Heart right ventricle (tissue), 16 donors: ENCODE data around the gene OR10V1. TPM values are rescaled to one million over a fixed set of nuclear protein-coding genes. Genes with fewer than 3 reads are reported as not detected.

Source experiments
- ATAC-seq, 8 donors: fragments of 200-7000 bp; cut with Tn5 transposase; one replicate each; pipeline ENCODE4 v1.9.1; 2020; ENCODE audit warnings: mild to moderate bottlenecking in 8 of 8, moderate library complexity in 8 of 8, moderate number of reproducible peaks in 1 of 8
- DNase-seq, 2 donors: peaks; one replicate each; pipeline ENCODE4 v3.0.0-alpha.2; 2020
- H3K27ac ChIP-seq, 10 donors: fragments of 200-600 bp; sonication (generic) in 2 of 10; one replicate each; pipeline versions ENCODE4 v1.5.0 to v1.8.0; 2020 to 2022; ENCODE audit warnings: mild to moderate bottlenecking in 3 of 10
- H3K27me3 ChIP-seq, 7 donors: fragments of 200-600 bp; one replicate each; pipeline ENCODE4 v1.8.0; 2021 to 2022; ENCODE audit warnings: mild to moderate bottlenecking in 2 of 7
- H3K36me3 ChIP-seq, 9 donors: fragments of 200-600 bp; sonication (generic) in 1 of 9; one replicate each; pipeline versions ENCODE4 v1.5.0 to v1.8.0; 2020 to 2022; ENCODE audit warnings: mild to moderate bottlenecking in 2 of 9
- H3K4me1 ChIP-seq, 9 donors: fragments of 200-600 bp; sonication (generic) in 1 of 9; one replicate each; pipeline versions ENCODE4 v1.5.0 to v1.8.0; 2020 to 2022; ENCODE audit warnings: mild to moderate bottlenecking in 4 of 9
- H3K4me3 ChIP-seq, 10 donors: fragments of 200-600 bp; sonication (generic) in 2 of 10; one replicate each; pipeline versions ENCODE4 v1.5.0 to v1.8.0; 2020 to 2022; ENCODE audit warnings: mild to moderate bottlenecking in 7 of 10, moderate library complexity in 2 of 10
- H3K9me3 ChIP-seq, 11 donors: fragments of 200-600 bp in 10 of 11; sonication (generic) in 2 of 11; one replicate each; pipeline versions ENCODE4 v1.5.0 to v1.8.0; 2013 to 2022; ENCODE audit warnings: mild to moderate bottlenecking in 2 of 11, control low read depth in 1 of 11, moderate library complexity in 1 of 11
- CTCF ChIP-seq, 9 donors: fragments of 200-600 bp; sonication (generic) in 2 of 9; IDR thresholded peaks; one replicate each; pipeline versions ENCODE4 v1.5.0 to v1.8.0; 2021 to 2022; ENCODE audit warnings: antibody characterized with exemption in 9 of 9, mild to moderate bottlenecking in 5 of 9, moderate library complexity in 1 of 9
- WGBS, 2 donors: extraction: QIAGEN DNeasy Blood & Tissue Kit; methylation state at CpG; one replicate each; pipeline ENCODE4 v1.1.7; 2013; ENCODE audit warnings: inconsistent platforms in 1 of 2; 5-methylcytosine and 5-hydroxymethylcytosine counted together
- intact Hi-C, 10 donors: fragments of 100-400 bp; cut with DNase I; formaldehyde crosslinking; loops; one replicate each; pipeline versions ENCODE4 v1.11.1 to v1.14.2; 2022
- polyA plus RNA-seq, 2 donors: library from polyadenylated mRNA; stranded (reverse); fragments of 200-250 nt; gene quantifications; one replicate each; pipeline ENCODE4 v1.2.3, GENCODE V29; 2013
- total RNA-seq, 10 donors: library from RNA; stranded (reverse); fragmentation: NEBNext Ultra II Directional in 3 of 10; extraction: Animal tissue kit (Norgen Biotek cat#: 25700) in 3 of 10; gene quantifications; one replicate each; pipeline versions ENCODE4 v1.2.1 to v1.2.4, GENCODE V29; 2021 to 2023
- donor health status: Arrhythmogenic right ventricular cardiomyopathy.
- donor health status: ischemic (EF 13 %, LVEDD 7.1; RV severe dilation, severe dysfunction).
- donor health status: healthy with polysubstance abuse.
- donor health status: DM: no; HTN: yes; CAD: no.
- donor health status: DM: no; HTN: no; CAD: no.
- donor health status: ischemic (EF 25% LVEDD 6.9; RV normal size, moderate dysfunction).
- donor health status: ischemic (EF 25% LVEDD 5.7; RV mildly dilated, moderate dysfunction).
- donor health status: healthy.
- donor health status: DM: yes; HTN: yes; CAD: no.
- donor health status: Ischemic cardiomyopathy.
- donor health status: ischemic (EF 35%, LVEDD 5.7; RV mildly dilated, moderate dysfunction).
- donor health status: nonischemic (EF 11% LVEDD 7.7; RV severe dilation, severe dysfunction).
- donor health status: DM: yes; HTN: yes; CAD: no.
- donor health status: PGD.
- donor health status: ischemic (EF 29% LVEDD 5.4; RV normal size, mild dysfunction).
- donor health status: nonischemic (EF 23%, LVEDD 6.1; RV moderate dilation, normal function).

Gene OR10V1
- total and polyA plus RNA-seq, 12 donors, result not detected

GRCh38 chr11:59668188-59668949 lies 45.3 kb downstream of the OR10V1 start:
- WGBS, 2 donors, result 0% methylated on average over 36 to 39 of the region's 39 CpGs
- H3K27me3 ChIP-seq, result no peaks in the 10 kb centered on the region
- H3K27ac ChIP-seq, result peak overlapping the region; percentile 74 to 99 (median 96)
- peak in 4 of 9 donors; percentile 15 to 23 (median 18) for TF ChIP-seq CTCF (IDR thresholded peaks at IDR 0.05)
- no peaks in the 10 kb centered on the region for H3K9me3 ChIP-seq
- peak overlapping the region; percentile 55 to 98 (median 90) for H3K4me3 ChIP-seq
- H3K4me1 ChIP-seq, result peaks cover 0 to 50% (median 23%) of the 10 kb centered on the region in 9 donors
- ATAC-seq (peak; percentile 8 to 49 (median 16)), DNase-seq (peak; percentile 36 to 43)
- peaks cover 0 to 35% (median 25%) of the 10 kb centered on the region in 9 donors for H3K36me3 ChIP-seq
- intact Hi-C loops, result loop anchor here in 7 of 10 donors (2.0 to 10.0 kb wide), 9 partner anchors 51 to 144 kb away; partner anchors contain the start of genes OSBP (in 4 of the 7) and MRPL16 (in 1 of the 7)

GRCh38 chr11:59667812-59668187 lies 45.8 kb downstream of the OR10V1 start:
- Histone ChIP-seq H3K36me3 (peaks cover 0 to 40% (median 25%) of the 10 kb centered on the region in 9 donors), H3K9me3 (no peaks in the 10 kb centered on the region), H3K4me3 (peak overlapping the region; percentile 55 to 98 (median 90)), H3K27ac (peak overlapping the region in 9 of 10 donors; percentile 5 to 99 (median 95)), H3K4me1 (peaks cover 0 to 52% (median 23%) of the 10 kb centered on the region in 9 donors), H3K27me3 (no peaks in the 10 kb centered on the region)
- no peak for ATAC-seq
- no peak for DNase-seq
- intact Hi-C loops, result loop anchor here in 7 of 10 donors (2.0 to 10.0 kb wide), 9 partner anchors 50 to 145 kb away; partner anchors contain the start of genes OSBP (in 4 of the 7) and MRPL16 (in 1 of the 7)
- 16 to 17% methylated on average over 3 of the region's 3 CpGs for WGBS, 2 donors
- TF ChIP-seq CTCF (IDR thresholded peaks at IDR 0.05), result no peak

- Histone ChIP-seq H3K27ac (peak overlapping the region in 3 of 10 donors; percentile 92 to 98 (median 96)), H3K36me3 (peaks cover 0 to 49% (median 30%) of the 10 kb centered on the region in 9 donors), H3K27me3 (no peaks in the 10 kb centered on the region), H3K9me3 (no peaks in the 10 kb centered on the region), H3K4me3 (peak overlapping the region in 6 of 10 donors; percentile 83 to 96 (median 90)), H3K4me1 (peaks cover 0 to 58% (median 27%) of the 10 kb centered on the region in 9 donors)
- intact Hi-C loops, result loop anchor here in 7 of 10 donors (5.0 to 10.0 kb wide), 8 partner anchors 50 to 145 kb away; partner anchors contain the start of genes OSBP (in 4 of the 7) and MRPL16 (in 1 of the 7)
- ATAC-seq (no peak), DNase-seq (no peak)
- WGBS, 2 donors, result 44 to 49% methylated on average over 1 of the region's 1 CpG
- no peak for TF ChIP-seq CTCF (IDR thresholded peaks at IDR 0.05)
Observed at GRCh38 chr11:59666969-59667368, 46.7 kb downstream of the OR10V1 start.

Other genes with a start within 250 kb of the OR10V1 start
- not detected for gene OR4D10, start 240.5 kb downstream of the OR10V1 start, total RNA-seq
- gene OR4D10, start 240.5 kb downstream of the OR10V1 start, polyA plus RNA-seq, result not detected
- not detected for gene OR4D11, start 210.3 kb downstream of the OR10V1 start, total RNA-seq
- not detected for gene OR4D11, start 210.3 kb downstream of the OR10V1 start, polyA plus RNA-seq
- gene OR4D9, start 202.3 kb downstream of the OR10V1 start, total RNA-seq, result not detected
- gene OR4D9, start 202.3 kb downstream of the OR10V1 start, polyA plus RNA-seq, result not detected
- 10 to 100 TPM; 30.2 to 46.8 (median 39.3) TPM for gene OSBP, start 98.1 kb downstream of the OR10V1 start, total RNA-seq
- gene OSBP, start 98.1 kb downstream of the OR10V1 start, polyA plus RNA-seq, result 10 to 100 TPM; 11.2 to 13.8 TPM
- gene PATL1, start 44.8 kb downstream of the OR10V1 start, total RNA-seq, result 10 to 100 TPM; 20.2 to 30.4 (median 25.2) TPM
- 10 to 100 TPM in 1 of 2 donors, 1 to 10 TPM in 1; 9.0 to 13.8 TPM for gene PATL1, start 44.8 kb downstream of the OR10V1 start, polyA plus RNA-seq
- gene STX3, start 41.5 kb upstream of the OR10V1 start, total RNA-seq, result 10 to 100 TPM in 3 of 10 donors, 1 to 10 TPM in 7; 5.4 to 12.8 (median 8.1) TPM
- gene STX3, start 41.5 kb upstream of the OR10V1 start, polyA plus RNA-seq, result 10 to 100 TPM; 10.8 to 11.9 TPM
- gene MRPL16, start 96.9 kb upstream of the OR10V1 start, total RNA-seq, result 100 to 1,000 TPM in 1 of 10 donors, 10 to 100 TPM in 9; 69.9 to 108 (median 89.8) TPM
- gene MRPL16, start 96.9 kb upstream of the OR10V1 start, polyA plus RNA-seq, result 10 to 100 TPM; 70.0 to 86.5 TPM
- gene CBLIF, start 131.7 kb upstream of the OR10V1 start, total RNA-seq, result not detected
- gene CBLIF, start 131.7 kb upstream of the OR10V1 start, polyA plus RNA-seq, result not detected
- gene TCN1, start 152.6 kb upstream of the OR10V1 start, total RNA-seq, result 1 to 10 TPM in 1 of 10 donors, under 1 TPM in 1, not detected in 8; 0.18 to 1.2 TPM
- under 1 TPM in 1 of 2 donors, not detected in 1; 0.32 TPM for gene TCN1, start 152.6 kb upstream of the OR10V1 start, polyA plus RNA-seq
- not detected for gene OOSP3, start 164.9 kb upstream of the OR10V1 start, total RNA-seq
- gene OOSP3, start 164.9 kb upstream of the OR10V1 start, polyA plus RNA-seq, result not detected
- not detected for gene OOSP1, start 224.6 kb upstream of the OR10V1 start, total RNA-seq
- gene OOSP1, start 224.6 kb upstream of the OR10V1 start, polyA plus RNA-seq, result not detected